Measurements from ENCODE around the gene PTPN4. TPM values are rescaled to one million over a fixed set of nuclear protein-coding genes. Genes with fewer than 3 reads are reported as not detected.

Gene PTPN4
- total and polyA plus RNA-seq, 2 of the 13 experiments (the other 11 are each of a cell fraction or from before 2014, with no cell fraction given) = 20.3 to 34.6 TPM

DNA sequence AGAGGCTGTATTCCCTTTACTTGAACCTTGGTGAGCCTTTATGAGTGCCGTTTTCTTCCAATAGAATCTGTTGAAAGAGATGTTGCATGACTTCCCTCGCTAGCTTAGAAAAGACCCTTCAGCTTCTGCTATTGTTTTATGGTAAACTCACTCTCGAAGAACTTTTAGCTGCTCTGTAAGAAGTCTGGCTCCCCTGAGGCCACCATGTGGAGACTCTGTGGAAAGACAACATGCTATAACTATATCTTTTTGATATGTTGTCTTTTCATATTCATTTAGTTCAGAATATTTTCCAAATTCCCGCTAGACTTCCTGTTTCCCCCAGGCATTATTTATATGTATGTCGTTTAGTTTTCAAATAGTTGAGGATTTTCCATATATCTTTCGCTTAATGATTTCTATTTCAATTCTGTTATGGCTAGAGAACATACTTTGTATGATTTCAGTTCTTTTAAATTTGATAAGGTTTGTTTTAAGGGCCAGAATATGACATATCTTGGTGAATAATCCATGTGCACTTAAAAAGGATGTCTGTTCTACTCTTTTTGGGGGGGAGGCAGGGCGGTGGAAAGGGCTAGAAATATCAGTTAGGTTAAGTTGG is 64.1 kb downstream of the PTPN4 start:
- Histone ChIP-seq H3K79me2 (ENCODE audit: insufficient read depth, low read length) (peaks cover 10% of the 10 kb centered on the region), H3K27me3 (ENCODE audit: control insufficient read depth in 1 of 2, insufficient read depth in 2 of 2, low read length in 2 of 2) (no peaks in the 10 kb centered on the region), H3K9me3 (ENCODE audit: low read length) (no peaks in the 10 kb centered on the region), H2AFZ (ENCODE audit: low read length) (no peak overlapping the region), H3K27ac (ENCODE audit: extremely low read length, insufficient read depth, low read length) (no peak overlapping the region), H3K9ac (ENCODE audit: insufficient read depth, low read depth, low read length) (no peak overlapping the region), H3K4me3 (replicated peaks in 1 of 3; ENCODE audit: insufficient read depth in 1 of 3, low read depth in 2 of 3, low read length in 3 of 3) (no peak overlapping the region), H3K4me2 (ENCODE audit: low read depth, low read length) (no peak overlapping the region), H3K36me3 (replicated peaks in 1 of 2; ENCODE audit: control insufficient read depth in 1 of 2, insufficient read depth in 2 of 2, low read length in 2 of 2) (peaks cover 0 to 3% of the 10 kb centered on the region in 2 experiments; a peak in 2 of 5 replicates), H3K4me1 (ENCODE audit: insufficient read depth, low read length) (peaks cover 4% of the 10 kb centered on the region), H4K20me1 (ENCODE audit: insufficient read depth, low read length) (peaks cover 12% of the 10 kb centered on the region; the same call in 1 of the 2 replicates)
- CTCF ChIA-PET (ENCODE audit: low intra/inter-chr PET ratio, low total read pairs) = interaction anchor here (1.1 to 6.0 kb wide), 4 partner anchors 67 to 121 kb away, joined by 3 to 72 read pairs (median 26); no protein-coding TSS in a partner anchor
- no TSS peak for BruUV-seq (replicated peaks)
- intact Hi-C loops (cut with micrococcal nuclease; ENCODE audit: unreplicated experiment) = loop anchor here (1.0 kb wide), 2 partner anchors 71 to 183 kb away; no protein-coding TSS in a partner anchor
- POLR2A ChIA-PET = interaction anchor here (0.9 to 1.5 kb wide), 2 partner anchors 64 to 68 kb away, joined by 3 to 4 read pairs; partner anchors contain the start of gene PTPN4
- 61% methylated on average over 7 of the region's 7 CpGs for WGBS (ENCODE audit: low lambda C conversion rate)
- ATAC-seq (peak; percentile 80), DNase-seq (ENCODE audit: low spot score) (peak; percentile 46), FAIRE-seq (peak; percentile 64)
- in situ Hi-C loops (cut with HindIII; ENCODE audit: extremely low pct_ligation_motif_present, low pct_unique_long_range_greater_than_20kb) = no loop called here
- TF ChIP-seq NR2C2 (CRISPR knock-in tag; IDR thresholded peaks at IDR 0.05; ENCODE audit: borderline replicate concordance) (no peak), EEA1 (CRISPR knock-in tag; IDR thresholded peaks at IDR 0.05; ENCODE audit: borderline replicate concordance) (no peak), LCORL (IDR thresholded peaks at IDR 0.05) (no peak), LCORL (CRISPR knock-in tag; IDR thresholded peaks at IDR 0.05) (peak; percentile 44; the same call in 1 of the 2 replicates), HOXA7 (CRISPR knock-in tag; IDR thresholded peaks at IDR 0.05) (no peak), ZFYVE20 (CRISPR knock-in tag; IDR thresholded peaks at IDR 0.05; ENCODE audit: borderline replicate concordance, low read depth) (no peak), FOXA3 (CRISPR knock-in tag; IDR thresholded peaks at IDR 0.05) (peak; percentile 19; the same call in 1 of the 2 replicates), GATAD2A (CRISPR knock-in tag; IDR thresholded peaks at IDR 0.05) (peak; percentile 47; the same call in 1 of the 2 replicates), MBNL3 (CRISPR knock-in tag; conservative IDR thresholded peaks at IDR 0.05) (no peak), STAG1 (CRISPR knock-in tag; IDR thresholded peaks at IDR 0.05) (peak; percentile 65), KAT8 (CRISPR knock-in tag; IDR thresholded peaks at IDR 0.05) (0 out of 2 replicates have a peak, but pooled peaks have one; percentile 27), RFX3 (CRISPR knock-in tag; IDR thresholded peaks at IDR 0.05) (no peak), ZNF891 (CRISPR knock-in tag; IDR thresholded peaks at IDR 0.05) (no peak), KAT2B (IDR thresholded peaks at IDR 0.05; ENCODE audit: borderline replicate concordance, low read depth, low read length) (no peak), EHMT2 (IDR thresholded peaks at IDR 0.05; ENCODE audit: borderline replicate concordance, low read depth, low read length) (no peak), MAF1 (CRISPR knock-in tag; IDR thresholded peaks at IDR 0.05; ENCODE audit: borderline replicate concordance) (no peak), ZNF720 (CRISPR knock-in tag; IDR thresholded peaks at IDR 0.05) (no peak), BCL6 (CRISPR knock-in tag; IDR thresholded peaks at IDR 0.05) (peak; percentile 64), POLR2AphosphoS5 (IDR thresholded peaks at IDR 0.05; ENCODE audit: low read depth, low read length) (no peak)
- TF ChIP-seq, protein P1, sequence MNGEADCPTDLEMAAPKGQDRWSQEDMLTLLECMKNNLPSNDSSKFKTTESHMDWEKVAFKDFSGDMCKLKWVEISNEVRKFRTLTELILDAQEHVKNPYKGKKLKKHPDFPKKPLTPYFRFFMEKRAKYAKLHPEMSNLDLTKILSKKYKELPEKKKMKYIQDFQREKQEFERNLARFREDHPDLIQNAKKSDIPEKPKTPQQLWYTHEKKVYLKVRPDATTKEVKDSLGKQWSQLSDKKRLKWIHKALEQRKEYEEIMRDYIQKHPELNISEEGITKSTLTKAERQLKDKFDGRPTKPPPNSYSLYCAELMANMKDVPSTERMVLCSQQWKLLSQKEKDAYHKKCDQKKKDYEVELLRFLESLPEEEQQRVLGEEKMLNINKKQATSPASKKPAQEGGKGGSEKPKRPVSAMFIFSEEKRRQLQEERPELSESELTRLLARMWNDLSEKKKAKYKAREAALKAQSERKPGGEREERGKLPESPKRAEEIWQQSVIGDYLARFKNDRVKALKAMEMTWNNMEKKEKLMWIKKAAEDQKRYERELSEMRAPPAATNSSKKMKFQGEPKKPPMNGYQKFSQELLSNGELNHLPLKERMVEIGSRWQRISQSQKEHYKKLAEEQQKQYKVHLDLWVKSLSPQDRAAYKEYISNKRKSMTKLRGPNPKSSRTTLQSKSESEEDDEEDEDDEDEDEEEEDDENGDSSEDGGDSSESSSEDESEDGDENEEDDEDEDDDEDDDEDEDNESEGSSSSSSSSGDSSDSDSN (CRISPR knock-in tag; IDR thresholded peaks at IDR 0.05) = no peak
- TF ChIP-seq, protein P2, sequence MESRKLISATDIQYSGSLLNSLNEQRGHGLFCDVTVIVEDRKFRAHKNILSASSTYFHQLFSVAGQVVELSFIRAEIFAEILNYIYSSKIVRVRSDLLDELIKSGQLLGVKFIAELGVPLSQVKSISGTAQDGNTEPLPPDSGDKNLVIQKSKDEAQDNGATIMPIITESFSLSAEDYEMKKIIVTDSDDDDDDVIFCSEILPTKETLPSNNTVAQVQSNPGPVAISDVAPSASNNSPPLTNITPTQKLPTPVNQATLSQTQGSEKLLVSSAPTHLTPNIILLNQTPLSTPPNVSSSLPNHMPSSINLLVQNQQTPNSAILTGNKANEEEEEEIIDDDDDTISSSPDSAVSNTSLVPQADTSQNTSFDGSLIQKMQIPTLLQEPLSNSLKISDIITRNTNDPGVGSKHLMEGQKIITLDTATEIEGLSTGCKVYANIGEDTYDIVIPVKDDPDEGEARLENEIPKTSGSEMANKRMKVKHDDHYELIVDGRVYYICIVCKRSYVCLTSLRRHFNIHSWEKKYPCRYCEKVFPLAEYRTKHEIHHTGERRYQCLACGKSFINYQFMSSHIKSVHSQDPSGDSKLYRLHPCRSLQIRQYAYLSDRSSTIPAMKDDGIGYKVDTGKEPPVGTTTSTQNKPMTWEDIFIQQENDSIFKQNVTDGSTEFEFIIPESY (CRISPR knock-in tag; IDR thresholded peaks at IDR 0.05) = no peak
- TF ChIP-seq, protein P3, sequence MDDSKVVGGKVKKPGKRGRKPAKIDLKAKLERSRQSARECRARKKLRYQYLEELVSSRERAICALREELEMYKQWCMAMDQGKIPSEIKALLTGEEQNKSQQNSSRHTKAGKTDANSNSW (CRISPR knock-in tag; IDR thresholded peaks at IDR 0.05; ENCODE audit: borderline replicate concordance) = no peak

All from HepG2 (cell line).